Left kidney (tissue), 2 donors: ENCODE measurements around the gene TFAP2D. TPM values are rescaled to one million over a fixed set of nuclear protein-coding genes. Genes with fewer than 3 reads are reported as not detected.

Experiments used
- DNase-seq: peaks from one replicate; pipeline ENCODE4 v3.0.0-alpha.2; 2013
- polyA plus RNA-seq: library from polyadenylated mRNA; unstranded; fragments of 120-200 nt; gene quantifications from one replicate; pipeline ENCODE4 v1.2.1, GENCODE V29; 2013; ENCODE audit not compliant: insufficient read length

The TFAP2D gene
- polyA plus RNA-seq, 1 donor, result not detected

DNA sequence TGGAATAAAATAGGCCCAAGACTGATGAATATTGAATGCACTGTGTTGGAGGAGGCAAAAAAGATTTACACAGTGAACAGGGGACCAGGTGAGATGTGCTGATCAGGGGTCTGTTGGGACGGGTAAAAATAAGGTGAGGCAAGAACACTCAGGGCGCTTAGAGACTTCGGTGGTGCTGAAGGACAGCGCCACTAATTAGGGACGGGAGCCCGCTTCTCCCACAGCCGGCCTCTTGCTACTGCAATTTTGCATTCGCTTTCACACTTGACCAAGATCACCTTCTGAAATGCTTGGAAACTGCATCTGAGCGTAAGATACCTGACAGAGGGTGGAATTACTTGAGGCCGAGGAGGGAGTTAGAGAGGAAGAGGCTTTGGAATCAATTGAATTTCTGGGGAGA, 7.3 kb downstream of the TFAP2D start:
- peak; percentile 64 for DNase-seq

DNA sequence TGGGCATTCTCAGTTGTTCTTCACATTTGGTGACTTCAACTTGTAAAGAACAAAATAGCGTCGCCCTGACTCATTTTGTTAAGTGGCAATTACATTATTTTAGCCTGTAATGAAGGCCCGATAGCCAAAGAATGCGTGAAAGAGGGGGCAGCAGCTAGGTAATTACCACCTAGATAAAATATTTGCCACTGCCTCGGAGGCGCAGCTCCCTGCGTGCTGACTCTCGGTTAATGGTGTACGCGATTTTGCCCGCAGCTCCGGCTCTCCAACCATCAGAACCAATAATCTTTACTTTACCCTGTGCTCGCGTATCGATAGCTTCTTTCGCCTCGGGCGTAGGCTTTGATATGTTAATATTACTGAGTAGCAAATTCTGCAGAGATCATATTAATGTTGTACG, 8.7 kb downstream of the TFAP2D start:
- DNase-seq, result no peak

DNA sequence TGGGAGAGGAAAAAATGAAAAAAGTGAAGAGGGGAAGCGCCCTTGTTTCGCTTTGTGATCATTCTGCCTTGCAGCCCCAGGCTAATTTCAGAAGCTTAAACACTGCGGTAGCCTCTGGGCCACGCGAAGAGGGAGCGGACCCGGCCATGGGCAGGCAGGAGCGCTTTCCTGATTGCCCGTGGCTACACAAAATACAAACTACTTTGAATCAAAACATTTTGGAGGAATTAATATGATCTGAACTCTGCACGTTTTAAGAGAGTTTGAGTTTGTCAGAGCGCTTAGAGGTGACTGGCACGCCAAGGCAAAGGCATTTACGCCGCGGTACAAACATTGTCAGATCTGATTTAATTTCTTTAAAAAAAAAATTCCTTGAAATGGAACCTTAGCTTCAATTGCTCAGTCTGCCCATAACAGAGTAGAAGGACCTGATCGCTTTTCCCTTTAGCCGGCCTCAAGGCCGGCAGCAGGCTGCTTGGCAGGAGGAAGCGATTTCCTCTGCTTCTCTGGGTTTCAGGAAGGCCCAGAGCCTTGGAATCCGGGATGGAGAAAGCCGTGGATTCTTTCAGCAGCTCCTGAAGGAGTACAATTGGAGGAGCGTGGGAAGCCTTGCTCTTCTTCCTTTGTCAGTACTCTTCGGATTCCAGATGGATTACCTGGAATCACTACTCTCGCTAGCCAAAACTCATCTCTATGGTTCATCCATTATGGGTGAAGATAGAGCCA, 9.7 kb downstream of the TFAP2D start:
- no peak for DNase-seq

DNA sequence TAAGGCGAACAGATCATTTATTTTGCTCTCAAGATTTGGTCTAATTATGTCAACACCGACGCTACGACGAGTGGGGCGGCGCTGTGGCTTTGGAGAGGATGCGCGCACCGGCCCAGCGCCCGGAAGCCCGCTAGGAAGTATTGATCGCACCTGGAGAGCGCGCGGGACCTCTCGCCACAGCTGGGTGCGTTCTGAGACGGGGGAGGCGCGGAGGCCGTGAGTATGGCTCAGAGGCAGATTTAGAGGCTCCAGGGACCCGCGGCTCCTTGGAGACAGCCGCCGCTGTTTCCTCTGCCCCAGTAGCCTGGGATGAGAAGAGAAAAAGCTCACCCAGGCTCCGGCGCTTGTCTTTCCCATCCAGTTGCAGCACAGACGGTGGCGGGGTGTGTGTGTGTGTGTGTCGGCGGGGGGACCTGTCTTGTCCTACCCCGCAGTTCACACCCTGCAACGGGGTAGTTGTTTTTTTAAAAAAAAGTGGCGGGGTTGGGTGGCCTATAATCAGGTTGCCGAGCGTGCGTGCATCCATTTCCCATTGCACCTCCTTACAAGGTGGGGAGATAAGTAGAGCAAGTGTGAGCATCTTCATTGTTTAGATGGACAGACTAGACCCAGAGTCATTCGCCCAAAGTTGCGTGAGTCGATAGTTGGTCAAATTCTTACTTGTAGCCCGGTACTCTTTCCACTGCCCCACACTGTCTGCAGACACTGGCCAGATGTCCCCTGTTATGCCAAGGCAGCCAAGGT, 11.2 kb downstream of the TFAP2D start:
- DNase-seq, result no peak

DNA sequence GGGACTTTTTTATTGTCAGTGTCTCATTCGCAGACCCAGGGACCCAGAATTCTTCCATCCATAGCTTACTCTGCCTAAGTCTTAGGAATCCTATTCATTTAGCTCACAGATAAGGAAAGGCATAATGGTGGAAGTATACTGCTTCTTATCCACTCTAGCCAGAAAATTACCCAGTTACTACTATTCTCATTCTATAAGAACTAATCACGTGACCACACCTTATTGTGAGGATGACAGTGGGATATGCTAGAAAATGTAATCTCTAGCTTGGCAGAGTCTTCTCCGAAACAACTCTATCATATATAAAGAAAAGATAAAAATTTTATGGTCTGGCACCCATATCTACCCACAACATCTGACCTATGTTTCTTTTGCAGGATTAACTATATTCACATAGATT, 21.2 kb downstream of the TFAP2D start:
- DNase-seq, result no peak

DNA sequence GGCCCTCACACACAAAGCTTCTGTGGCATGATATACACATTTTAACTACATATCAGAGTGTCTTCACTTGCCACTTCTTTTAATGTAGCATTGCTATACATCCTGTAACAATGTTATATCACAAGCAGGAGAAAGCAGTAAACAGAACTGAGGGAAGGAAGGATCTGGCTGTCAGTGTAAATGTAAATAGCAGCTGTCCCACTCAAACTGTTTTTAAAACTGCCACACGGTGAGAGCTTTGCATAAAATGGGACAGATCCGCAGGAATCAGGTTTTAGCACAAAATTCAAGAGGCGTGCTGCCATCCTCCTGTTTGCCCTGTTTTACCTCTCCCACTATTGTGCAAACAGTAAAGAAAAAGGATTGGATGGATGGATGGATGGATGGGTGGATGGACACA, 28.8 kb downstream of the TFAP2D start:
- DNase-seq, result no peak

DNA sequence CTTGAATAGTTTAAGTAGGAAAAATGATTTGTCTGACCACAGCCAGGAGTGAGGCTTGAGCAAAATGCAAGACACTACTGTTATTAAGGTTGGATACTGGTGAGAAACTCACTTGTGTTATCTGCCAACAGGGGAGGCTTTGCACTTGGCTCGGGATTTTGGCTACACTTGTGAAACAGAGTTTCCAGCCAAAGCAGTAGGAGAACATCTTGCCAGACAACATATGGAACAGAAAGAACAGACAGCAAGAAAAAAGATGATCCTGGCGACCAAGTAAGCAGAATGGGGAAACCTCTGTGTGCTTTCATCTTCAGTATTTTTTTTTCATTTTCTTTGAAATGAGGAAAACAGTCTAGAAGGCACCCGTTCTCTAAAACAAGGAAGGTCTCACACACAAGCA, 31.6 kb downstream of the TFAP2D start:
- no peak for DNase-seq

DNA sequence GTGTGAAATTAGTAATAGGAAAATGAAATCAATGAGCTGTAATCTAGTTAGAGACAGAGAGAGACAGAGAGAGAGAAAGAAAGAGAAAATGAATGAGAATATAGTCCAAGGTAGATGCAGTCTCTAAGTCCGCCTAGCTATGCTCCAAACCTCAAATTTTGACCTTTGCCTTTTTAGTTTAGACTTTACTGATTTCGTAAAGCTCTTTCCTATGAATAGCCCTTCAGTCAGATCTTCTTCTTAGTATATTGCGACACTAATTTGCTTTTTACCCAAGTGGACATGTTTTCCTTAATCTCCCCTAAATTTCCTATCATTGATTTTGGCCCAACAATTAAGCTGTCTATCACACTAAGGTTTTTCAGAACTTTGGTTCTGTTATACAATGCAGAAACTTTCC, 49.5 kb downstream of the TFAP2D start:
- no peak for DNase-seq

DNA sequence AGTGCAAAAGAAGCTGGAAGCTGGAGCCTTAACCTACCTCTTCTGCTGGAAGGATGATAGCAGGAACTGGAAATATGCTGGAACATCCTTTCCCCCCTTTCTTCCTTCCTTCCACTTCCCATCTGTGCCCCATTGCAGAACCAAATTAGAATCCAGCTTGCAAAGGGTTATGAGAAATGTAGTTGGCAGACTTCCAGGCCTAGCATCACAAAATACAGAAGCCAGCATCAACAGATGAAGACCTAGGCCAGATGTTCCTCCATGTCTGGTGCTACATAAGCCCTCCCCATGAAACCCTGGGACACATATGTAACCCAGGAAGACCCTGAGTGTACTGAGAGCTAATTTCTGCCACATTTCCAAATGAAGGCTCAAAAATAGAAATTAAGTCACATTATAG, 65.4 kb downstream of the TFAP2D start:
- no peak for DNase-seq

DNA sequence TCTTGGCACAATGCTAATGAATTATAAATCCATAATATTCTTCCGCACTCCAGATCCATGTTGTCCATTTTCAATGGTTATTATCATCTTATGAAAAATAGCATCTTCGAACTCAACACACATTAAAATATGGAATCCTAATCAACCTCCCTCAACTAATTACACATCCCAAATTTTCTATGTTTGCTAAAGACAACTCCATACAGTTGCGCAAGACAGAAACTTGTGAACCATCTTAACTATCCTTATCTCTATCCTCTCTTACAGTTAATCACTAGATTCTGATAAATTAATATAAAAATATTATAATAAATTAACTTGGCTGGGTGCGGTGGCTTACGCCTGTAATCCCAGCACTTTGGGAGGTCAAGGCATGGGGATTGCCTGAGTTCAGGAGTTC, 67.1 kb downstream of the TFAP2D start:
- DNase-seq, result no peak

DNA sequence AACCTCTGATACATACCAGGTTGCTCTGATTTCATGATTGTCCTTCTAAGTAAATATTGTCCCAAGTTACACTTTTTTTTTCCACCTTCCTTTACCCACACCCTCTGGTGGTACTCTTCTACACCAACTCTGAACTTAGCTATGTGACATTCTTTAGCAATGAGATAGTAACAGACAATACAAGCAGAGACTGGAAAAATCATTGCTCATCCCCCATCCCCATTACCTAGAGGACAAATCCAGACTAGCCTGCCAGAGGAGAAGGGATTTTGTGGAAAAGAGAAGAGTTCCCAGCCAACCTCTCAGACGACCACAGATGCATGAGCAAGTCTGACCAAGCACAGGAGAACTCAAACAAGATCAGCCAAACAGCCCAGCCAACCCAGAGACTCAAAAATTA, 72.6 kb downstream of the TFAP2D start:
- no peak for DNase-seq

DNA sequence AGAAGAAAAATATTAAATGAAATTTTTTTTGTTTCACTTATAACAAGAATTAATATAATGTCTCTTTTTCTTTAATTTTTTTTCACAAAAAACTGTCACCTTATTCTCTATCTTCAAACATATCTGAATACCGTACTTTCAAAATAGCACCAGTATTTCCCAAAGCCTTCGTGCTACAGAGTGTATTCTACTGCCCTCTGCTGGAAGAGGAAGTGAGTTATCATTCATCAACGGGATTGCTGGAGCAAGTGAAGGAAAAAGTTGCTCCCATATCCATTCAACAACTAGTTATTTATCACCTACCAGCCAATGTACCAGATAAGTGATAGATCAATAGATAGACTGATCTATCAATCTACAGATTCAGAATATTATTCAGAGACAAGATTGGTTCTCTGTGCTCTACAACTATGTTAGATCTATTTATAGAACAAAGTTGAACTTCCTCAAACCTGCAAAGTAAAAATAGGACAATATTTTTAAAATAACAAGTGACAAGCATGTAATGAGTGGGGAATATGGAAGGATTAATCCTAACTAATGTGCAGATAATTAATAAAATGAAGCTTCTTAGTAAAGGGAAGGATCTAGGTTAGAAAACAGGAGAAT, 78.7 kb downstream of the TFAP2D start:
- peak; percentile 30 for DNase-seq

DNA sequence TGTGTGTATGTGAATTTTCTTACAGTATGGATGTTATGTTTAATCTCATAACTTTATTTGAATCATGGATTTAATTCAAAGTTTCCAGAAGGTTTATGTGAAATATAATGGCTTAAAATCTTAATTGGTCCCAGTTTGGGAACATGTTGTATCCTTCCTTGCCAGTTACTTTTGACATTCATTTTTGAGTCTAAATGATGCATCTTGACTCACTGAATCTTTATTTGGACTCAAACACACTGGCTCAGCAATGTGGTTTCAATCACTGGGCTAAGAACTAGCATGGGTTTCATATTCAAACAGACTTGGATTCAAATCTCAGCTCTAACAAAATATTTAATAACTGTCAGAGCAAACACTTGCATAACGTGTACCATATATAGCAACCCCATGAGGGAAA, 79.4 kb downstream of the TFAP2D start:
- DNase-seq, result no peak

DNA sequence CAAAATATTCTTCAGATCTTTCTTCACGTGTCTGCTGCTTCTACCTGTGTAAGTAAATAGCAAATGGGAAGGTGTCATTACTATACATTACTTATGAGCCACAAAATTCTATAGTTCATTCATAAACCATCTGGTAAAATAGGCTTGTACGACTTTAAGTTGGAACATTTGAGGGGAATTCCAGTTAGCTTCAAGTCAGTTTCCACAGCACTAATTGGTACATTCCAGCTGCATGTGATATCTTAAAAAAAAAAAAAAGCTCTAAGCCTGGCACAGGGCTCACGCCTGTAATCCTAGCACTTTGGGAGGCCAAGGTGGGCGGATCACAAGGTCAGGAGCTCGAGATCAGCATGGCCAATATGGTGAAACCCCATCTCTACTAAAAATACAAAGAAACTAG, 82.2 kb downstream of the TFAP2D start:
- no peak for DNase-seq

DNA sequence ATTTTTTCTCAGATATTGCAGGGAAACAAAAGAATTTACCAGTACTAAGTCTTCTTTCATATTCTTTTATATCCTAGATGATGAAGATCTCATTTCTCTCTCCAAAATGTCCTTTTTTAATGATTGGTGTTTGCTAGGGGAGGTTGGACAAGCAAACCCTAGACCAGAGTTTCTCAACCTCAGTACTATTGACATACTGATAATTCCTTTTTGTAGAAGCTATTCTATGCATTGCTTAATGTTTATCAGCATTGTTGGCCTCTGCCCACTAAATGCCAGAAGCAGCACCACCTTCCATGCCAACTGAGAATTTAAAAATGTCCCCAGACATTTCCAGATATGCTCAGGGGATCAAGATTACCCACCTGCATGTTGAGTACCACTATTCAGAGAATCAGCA, 91.0 kb downstream of the TFAP2D start:
- no peak for DNase-seq

DNA sequence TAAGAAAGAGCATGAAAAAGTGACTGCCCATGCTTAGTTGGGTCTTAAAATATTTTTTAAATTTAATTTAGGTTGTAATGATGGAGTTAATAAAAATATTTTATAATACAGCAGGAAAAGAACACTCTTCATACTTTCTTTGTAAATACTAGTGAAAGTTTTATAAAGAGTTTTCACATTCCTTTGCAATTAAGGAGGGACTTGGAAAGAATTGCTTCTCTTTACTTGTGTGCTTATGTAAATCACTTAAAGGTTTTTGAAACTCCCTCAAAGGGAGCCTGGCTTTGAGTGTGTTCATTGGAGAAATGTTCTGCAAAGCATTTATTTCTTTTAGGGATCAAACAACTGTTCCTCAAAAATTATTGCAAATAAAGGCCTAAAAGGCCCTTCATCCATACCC, 93.7 kb downstream of the TFAP2D start:
- DNase-seq, result no peak

DNA sequence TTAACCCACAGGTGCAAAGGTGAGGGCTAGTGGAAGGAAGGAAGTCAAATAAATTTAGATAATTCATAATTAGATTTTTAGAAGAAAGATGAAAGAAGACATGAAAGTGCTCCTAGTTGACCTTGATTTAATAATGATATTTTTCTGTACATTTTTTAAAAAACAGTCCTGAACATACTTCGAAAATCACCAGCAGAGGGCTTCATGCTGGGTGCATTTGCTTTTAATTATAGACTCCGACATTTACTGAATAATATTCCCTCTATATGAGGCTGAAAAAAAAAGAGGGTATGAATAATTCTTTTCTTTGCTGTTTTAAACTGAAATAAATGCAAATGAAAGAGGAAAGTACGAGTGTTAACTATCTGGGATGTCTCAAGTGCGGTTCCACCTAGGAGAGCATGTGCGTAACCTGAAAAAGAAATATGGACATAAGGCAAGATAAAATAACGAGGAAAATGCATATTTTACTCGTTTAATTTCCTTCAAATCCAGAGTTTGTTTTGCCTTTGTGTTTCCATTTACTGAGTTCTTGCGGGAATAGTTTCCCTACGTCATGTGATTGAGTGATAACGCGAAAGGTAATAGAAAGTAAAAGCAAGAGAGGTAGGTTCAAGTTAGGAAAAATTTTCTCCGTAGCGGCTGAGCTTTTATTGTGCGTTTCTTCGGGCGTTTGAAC, 102.2 kb downstream of the TFAP2D start:
- no peak for DNase-seq

DNA sequence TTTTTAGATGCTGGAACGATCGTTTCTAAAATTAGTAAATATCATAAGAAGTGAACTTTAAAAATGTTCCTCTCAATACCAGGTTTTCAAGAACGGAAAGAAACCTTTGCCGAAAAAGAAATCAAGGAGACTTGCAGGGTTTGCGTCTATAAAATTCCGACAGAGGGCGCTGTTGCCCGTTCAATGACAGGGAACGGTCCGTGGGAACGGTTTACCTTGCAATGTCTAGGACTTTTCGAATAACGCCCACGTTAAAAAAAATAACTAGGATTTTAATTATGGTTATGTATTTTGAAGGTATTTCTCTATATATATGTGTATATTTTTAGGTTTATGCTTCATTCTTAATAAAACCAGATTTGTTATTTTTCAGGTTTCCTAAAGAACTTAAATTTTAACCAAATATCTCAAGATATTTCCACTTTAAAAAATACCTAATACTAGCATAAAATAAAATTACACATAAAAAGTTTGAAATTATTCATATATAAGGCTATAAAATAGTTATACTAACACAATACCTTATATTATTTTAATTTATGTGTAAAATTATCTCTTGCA, 102.9 kb downstream of the TFAP2D start:
- DNase-seq, result peak; percentile 85

DNA sequence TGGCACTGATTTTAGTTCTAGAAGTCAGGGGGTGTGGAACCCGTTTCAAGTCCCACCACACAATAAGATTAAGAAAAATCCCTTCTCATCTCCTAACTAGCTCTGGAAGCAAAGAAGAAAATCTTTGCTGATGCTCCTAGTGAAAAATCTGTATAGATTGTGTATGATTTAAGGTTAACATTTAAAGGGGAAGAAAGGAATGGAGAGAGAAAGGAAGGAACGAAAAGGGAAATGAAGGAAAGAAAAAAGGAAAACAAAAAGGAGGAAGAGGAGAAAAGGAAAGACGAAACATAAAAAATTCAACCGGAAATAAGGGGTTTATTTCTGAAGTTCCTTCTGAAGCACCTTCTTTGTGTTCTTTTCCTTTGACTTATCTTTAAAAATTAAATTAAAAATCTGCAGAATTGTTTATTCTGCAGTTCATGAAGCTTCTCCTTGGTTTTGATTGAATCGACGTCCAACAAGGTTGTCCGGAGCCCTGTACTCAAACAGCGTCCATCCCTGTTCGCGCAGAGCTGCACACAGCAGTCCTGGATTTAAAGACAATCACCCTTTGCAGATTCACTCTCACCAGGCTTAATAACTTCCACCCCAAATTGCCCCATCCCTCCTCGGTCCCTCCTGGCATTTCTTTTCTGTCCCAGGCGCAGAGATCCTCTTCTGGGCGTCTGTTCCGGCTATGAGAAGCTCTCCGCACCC, 103.8 kb downstream of the TFAP2D start:
- no peak for DNase-seq

DNA sequence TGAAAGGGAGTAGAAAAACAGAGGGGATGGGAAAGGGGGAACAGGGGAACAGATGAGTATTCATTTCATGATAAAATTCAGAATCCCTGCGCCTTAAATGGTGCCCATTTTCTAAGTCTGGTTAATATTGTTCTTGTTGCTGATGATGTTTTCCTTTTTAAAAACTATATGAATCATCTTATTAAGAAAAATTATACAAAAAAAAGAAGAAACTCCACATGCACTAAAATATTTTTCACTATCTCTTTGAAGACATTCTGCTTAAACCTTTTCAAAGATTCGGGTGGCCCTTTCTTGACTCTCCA, 104.3 kb downstream of the TFAP2D start:
- DNase-seq, result no peak

DNA sequence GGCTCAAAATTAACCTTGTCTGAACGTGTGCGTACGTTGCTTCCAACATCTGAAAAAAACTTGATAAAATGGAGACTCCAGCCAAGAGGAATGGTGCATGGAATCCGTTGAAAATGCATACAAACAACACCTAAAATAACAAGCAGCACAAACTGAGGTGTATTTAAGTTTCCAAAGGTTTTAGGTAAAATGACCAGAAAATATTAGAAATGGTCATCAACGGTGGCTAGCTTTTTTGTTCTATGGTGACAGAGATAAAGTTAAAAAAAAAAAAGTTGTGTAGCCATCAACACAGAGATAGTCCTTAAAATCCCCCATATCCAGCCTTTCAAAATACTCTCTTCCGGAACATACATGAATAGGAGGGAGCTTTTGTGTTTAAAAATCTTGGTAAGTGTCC, 104.7 kb downstream of the TFAP2D start:
- DNase-seq, result no peak

DNA sequence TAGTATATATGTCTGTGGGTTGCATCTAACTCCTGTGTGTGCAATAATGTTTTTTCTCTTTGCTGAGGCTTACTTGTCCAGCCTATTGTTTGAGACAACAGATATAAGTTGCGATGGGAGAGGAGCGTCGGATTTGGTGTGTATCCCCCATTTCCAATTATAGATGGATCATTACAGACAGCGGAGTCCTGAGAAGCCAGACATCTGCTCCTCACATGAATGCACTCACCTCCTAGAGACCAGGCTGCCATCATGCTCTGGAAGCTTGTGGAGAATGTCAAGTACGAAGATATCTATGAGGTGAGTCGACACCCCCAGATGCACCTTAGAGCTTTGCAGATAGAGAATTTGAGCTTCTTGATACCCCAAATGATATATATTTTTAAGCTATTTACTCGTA, 105.3 kb downstream of the TFAP2D start, which contains the start of gene TFAP2B:
Gene TFAP2B, plus strand, starts transcription at position 199 of the 400 bp plus-strand sequence. Its CDS starts 21 bp downstream, at position 220.
- DNase-seq, result no peak
